H1 (cell line): ENCODE measurements around the gene EFCAB13. TPM values are rescaled to one million over a fixed set of nuclear protein-coding genes. Genes with fewer than 3 reads are reported as not detected.

ENCODE experiments used
- CTCF ChIA-PET: fragments of 300-600 bp; sonication (Branson Sonifier 250); formaldehyde crosslinking; loops from one replicate; lab custom pipeline; 2021; ENCODE audit not compliant: partially characterized antibody; lab: Charles Lee
- POLR2A ChIA-PET: fragments of 300-600 bp; sonication (Branson Sonifier 250); formaldehyde crosslinking; loops from one replicate; lab custom pipeline; 2021; ENCODE audit warnings: inconsistent platforms; ENCODE audit not compliant: partially characterized antibody; lab: Charles Lee
- DNase-seq, 2 experiments: peaks; one replicate each; pipeline versions ENCODE4 v3.0.0 to v3.0.0-alpha.2; 2010 to 2022; ENCODE audit warnings: low spot score in 2 of 2, low read depth in 1 of 2, mixed read lengths in 1 of 2
- FAIRE-seq: peaks from 2 replicates; lab custom pipeline; 2011; peaks lifted over from hg19 to GRCh38; lab: Jason Lieb, UNC
- H2AFZ ChIP-seq: 2 replicates; pipeline ENCODE4 v1.8.1; 2012; ENCODE audit warnings: low read length, inconsistent platforms
- H2AK5ac ChIP-seq: 2 replicates; pipeline ENCODE4 v1.6.1; 2013; ENCODE audit warnings: low read depth, low read length
- H2BK120ac ChIP-seq: replicated peaks from 2 replicates; pipeline ENCODE3; 2013; ENCODE audit warnings: low read depth, low read length, inconsistent platforms
- H2BK12ac ChIP-seq: 2 replicates; pipeline ENCODE4 v1.6.1; 2013; ENCODE audit warnings: low read depth, low read length
- H2BK15ac ChIP-seq: 2 replicates; pipeline ENCODE4 v1.6.1; 2013; ENCODE audit warnings: low read length
- H2BK20ac ChIP-seq: 2 replicates; pipeline ENCODE4 v1.6.1; 2013; ENCODE audit warnings: low read length
- H2BK5ac ChIP-seq: 2 replicates; pipeline ENCODE4 v1.6.1; 2013; ENCODE audit warnings: low read depth, low read length
- H3K14ac ChIP-seq: 2 replicates; pipeline ENCODE4 v1.6.1; 2013; ENCODE audit warnings: inconsistent platforms; ENCODE audit not compliant: insufficient read length
- H3K18ac ChIP-seq: 2 replicates; pipeline ENCODE4 v1.6.1; 2013; ENCODE audit warnings: low read length; ENCODE audit errors: extremely low read depth
- H3K23ac ChIP-seq: 2 replicates; pipeline ENCODE4 v1.6.1; 2013; ENCODE audit warnings: inconsistent platforms; ENCODE audit not compliant: insufficient read length
- H3K23me2 ChIP-seq: 2 replicates; pipeline ENCODE4 v1.6.1; 2013; ENCODE audit warnings: low read depth, low read length
- H3K27ac ChIP-seq: 2 replicates; pipeline ENCODE4 v1.6.1; 2011; ENCODE audit warnings: low read depth, low read length, inconsistent platforms
- H3K27me3 ChIP-seq, 4 experiments: replicated peaks in 1 of 4; 1 replicate in 1 of 4; 2 replicates in 3 of 4; pipeline versions ENCODE4 v1.6.1 to v1.8.1; 2011 to 2013; ENCODE audit warnings: low read length in 3 of 4, mild to moderate bottlenecking in 3 of 4, inconsistent platforms in 2 of 4, mixed read lengths in 2 of 4, moderate library complexity in 1 of 4; ENCODE audit not compliant: control insufficient read depth in 3 of 4, insufficient read depth in 3 of 4; ENCODE audit errors: extremely low read depth in 1 of 4
- H3K36me3 ChIP-seq, 4 experiments: 2 replicates each; pipeline versions ENCODE4 v1.6.1 to v1.8.1; 2011 to 2013; ENCODE audit warnings: mild to moderate bottlenecking in 4 of 4, low read length in 3 of 4, moderate library complexity in 2 of 4, control low read depth in 1 of 4, inconsistent platforms in 1 of 4; ENCODE audit not compliant: insufficient read depth in 4 of 4, control insufficient read depth in 2 of 4
- H3K4ac ChIP-seq: replicated peaks from 2 replicates; pipeline ENCODE3; 2013; ENCODE audit warnings: low read length, low read depth, mixed read lengths, inconsistent platforms; ENCODE audit not compliant: insufficient read length
- H3K4me1 ChIP-seq, 4 experiments: replicated peaks in 1 of 4; 1 replicate in 1 of 4; 2 replicates in 3 of 4; pipeline versions ENCODE4 v1.6.1 to v1.8.1; 2011 to 2013; ENCODE audit warnings: low read length in 3 of 4, inconsistent platforms in 2 of 4, mixed read lengths in 1 of 4; ENCODE audit not compliant: insufficient read depth in 4 of 4, control insufficient read depth in 3 of 4
- H3K4me2 ChIP-seq, 2 experiments: 2 replicates each; pipeline versions ENCODE4 v1.6.1 to v1.8.1; 2011 to 2013; ENCODE audit warnings: low read depth in 2 of 2, low read length in 2 of 2, control low read depth in 1 of 2, inconsistent platforms in 1 of 2, mild to moderate bottlenecking in 1 of 2; ENCODE audit not compliant: insufficient read depth in 1 of 2
- H3K4me3 ChIP-seq, 4 experiments: fragments of 200-600, 300-600 bp in 1 of 4; sonication (generic), shearing (Covaris generic), sonication (Bioruptor Twin) in 1 of 4; 2 replicates each; pipeline versions ENCODE4 v1.5.1 to v1.8.1; 2011 to 2016; ENCODE audit warnings: low read length in 4 of 4, low read depth in 3 of 4, control low read depth in 2 of 4, inconsistent platforms in 2 of 4, mild to moderate bottlenecking in 2 of 4, mixed read lengths in 1 of 4, moderate library complexity in 1 of 4; ENCODE audit not compliant: insufficient read depth in 2 of 4; ENCODE audit errors: extremely low read depth in 1 of 4
- H3K56ac ChIP-seq: replicated peaks from 2 replicates; pipeline ENCODE3; 2013; ENCODE audit warnings: low read depth, mild to moderate bottlenecking, mixed read lengths, low read length, inconsistent platforms; ENCODE audit not compliant: insufficient read length
- H3K79me1 ChIP-seq: 2 replicates; pipeline ENCODE4 v1.6.1; 2013; ENCODE audit warnings: low read depth, low read length, control low read depth
- H3K79me2 ChIP-seq, 2 experiments: 2 replicates each; pipeline versions ENCODE4 v1.6.1 to v1.8.1; 2012 to 2013; ENCODE audit warnings: low read length in 2 of 2, mild to moderate bottlenecking in 2 of 2, inconsistent platforms in 1 of 2; ENCODE audit not compliant: insufficient read depth in 2 of 2, control insufficient read depth in 1 of 2
- H3K9ac ChIP-seq, 4 experiments: replicated peaks in 1 of 4; 1 replicate in 1 of 4; 2 replicates in 3 of 4; pipeline versions ENCODE4 v1.6.1 to v1.8.1; 2011 to 2013; ENCODE audit warnings: low read depth in 3 of 4, low read length in 3 of 4, control low read depth in 2 of 4, mild to moderate bottlenecking in 2 of 4, moderate library complexity in 2 of 4, inconsistent platforms in 1 of 4; ENCODE audit errors: extremely low read depth in 1 of 4
- H3K9me3 ChIP-seq, 2 experiments: 2 replicates each; pipeline versions ENCODE4 v1.6.1 to v1.8.1; 2012 to 2013; ENCODE audit warnings: mild to moderate bottlenecking in 2 of 2, moderate library complexity in 2 of 2, control low read depth in 1 of 2, inconsistent platforms in 1 of 2, low read depth in 1 of 2, low read length in 1 of 2, mixed read lengths in 1 of 2; ENCODE audit not compliant: insufficient read depth in 2 of 2
- H4K20me1 ChIP-seq, 2 experiments: replicated peaks in 1 of 2; 2 replicates each; pipeline versions ENCODE3 to v1.8.1; 2011 to 2013; ENCODE audit warnings: inconsistent platforms in 2 of 2, low read length in 2 of 2, mild to moderate bottlenecking in 1 of 2; ENCODE audit not compliant: insufficient read depth in 2 of 2, control insufficient read depth in 1 of 2
- H4K5ac ChIP-seq: 2 replicates; pipeline ENCODE4 v1.6.1; 2013; ENCODE audit warnings: low read length, low read depth, mixed read lengths, inconsistent platforms; ENCODE audit not compliant: insufficient read length
- H4K8ac ChIP-seq: 2 replicates; pipeline ENCODE4 v1.8.0; 2013; ENCODE audit warnings: mild to moderate bottlenecking, moderate library complexity, low read length, inconsistent platforms; ENCODE audit not compliant: insufficient read depth; ENCODE audit errors: extremely low read depth
- H4K91ac ChIP-seq: replicated peaks from 2 replicates; pipeline ENCODE3; 2013; ENCODE audit warnings: low read length, mixed read lengths, inconsistent platforms; ENCODE audit not compliant: insufficient read length
- BRCA1 ChIP-seq: IDR thresholded peaks from 2 replicates; pipeline ENCODE4 v1.6.1; 2012; ENCODE audit warnings: low read depth, low read length, improper control_type of control experiment
- CBX5 ChIP-seq: fragments of 300-800, 300-1000 bp; sonication (generic); IDR thresholded peaks from 2 replicates; pipeline ENCODE4 v1.7.1; 2016; ENCODE audit warnings: antibody characterized with exemption, low read length, low read depth
- CEBPB ChIP-seq: IDR thresholded peaks from 2 replicates; pipeline ENCODE4 v1.6.1; 2012; ENCODE audit warnings: low read depth, low read length
- EGR1 ChIP-seq: IDR thresholded peaks from 2 replicates; pipeline ENCODE4 v1.6.1; 2011; ENCODE audit warnings: low read depth, low read length, borderline replicate concordance
- EZH2 ChIP-seq: fragments of 200-600 bp; sonication (generic); IDR thresholded peaks from 2 replicates; pipeline ENCODE4 v1.7.1; 2012; ENCODE audit warnings: low read depth, mild to moderate bottlenecking, moderate library complexity, low read length, inconsistent platforms; ENCODE audit not compliant: severe bottlenecking
- RFX5 ChIP-seq: IDR thresholded peaks from 2 replicates; pipeline ENCODE4 v1.6.1; 2011; ENCODE audit warnings: low read depth, low read length, improper control_type of control experiment, borderline replicate concordance
- SP2 ChIP-seq: IDR thresholded peaks from 2 replicates; pipeline ENCODE4 v1.6.1; 2012; ENCODE audit warnings: mild to moderate bottlenecking, low read length, inconsistent platforms
- WGBS, 2 experiments: shearing (Covaris generic) in 1 of 2; methylation state at CpG; one replicate each; pipeline versions ENCODE4 v1.1.6 to v1.1.7; 2013 to 2015; ENCODE audit warnings: low lambda C conversion rate in 2 of 2, mixed read lengths in 2 of 2, inconsistent platforms in 1 of 2, low coverage in 1 of 2, missing lambda C conversion rate in 1 of 2; ENCODE audit not compliant: insufficient replicate concordance in 2 of 2, insufficient coverage in 1 of 2, insufficient read length in 1 of 2; ENCODE audit errors: extremely low coverage in 1 of 2, missing lambda C conversion rate in 1 of 2; 5-methylcytosine and 5-hydroxymethylcytosine counted together
- polyA plus RNA-seq, 7 experiments: library from polyadenylated mRNA; depleted of rRNA in 3 of 7; stranded (reverse) in 5 of 7; unstranded in 2 of 7; fragments of >200 nt in 5 of 7; fragments of 200-250 nt in 2 of 7; gene quantifications; 1 replicate in 5 of 7; 2 replicates in 1 of 7; 4 replicates in 1 of 7; pipeline versions ENCODE4 v1.2.1 to v1.2.3, GENCODE V29; 2011 to 2013; ENCODE audit warnings: missing spikeins in 2 of 7, mixed read lengths in 2 of 7
- total RNA-seq: library from RNA; stranded (reverse); fragmentation: NEBNext Ultra II Directional; extraction: Animal tissue kit (Norgen Biotek cat#: 25700); gene quantifications from 2 replicates; pipeline ENCODE4 v1.2.1, GENCODE V29; 2021

EFCAB13 gene
- total and polyA plus RNA-seq, 2 of the 8 experiments (the other 6 are each of a cell fraction or from before 2014, with no cell fraction given), result 0.12 to 2.0 TPM

GRCh38 chr17:47363171-47363570, 39.4 kb downstream of the EFCAB13 start:
- no peak overlapping the region for H2BK20ac ChIP-seq
- H3K4me1 ChIP-seq, result no peaks in the 10 kb centered on the region
- TF ChIP-seq EGR1 (no peak), EZH2 (no peak), BRCA1 (no peak), CEBPB (no peak), CBX5 (no peak), RFX5 (no peak), SP2 (no peak)
- TF ChIP-seq, all 59 proteins: peak for 0
- H3K27ac ChIP-seq, result no peak overlapping the region
- 83% methylated on average over 2 of the region's 2 CpGs; no CpG with 5 or more reads in 1 of the 2 experiments for WGBS, 2 experiments
- H3K9me3 ChIP-seq, result peaks cover 5 to 13% of the 10 kb centered on the region in 2 experiments; a peak in 2 of 4 replicates
- no peak overlapping the region for H3K4me3 ChIP-seq
- no peak overlapping the region for H3K18ac ChIP-seq
- no peak overlapping the region for H2BK120ac ChIP-seq
- H3K14ac ChIP-seq, result no peak overlapping the region
- no peak overlapping the region for H4K5ac ChIP-seq
- H4K20me1 ChIP-seq, result no peaks in the 10 kb centered on the region
- no peak overlapping the region for H3K9ac ChIP-seq
- no peak overlapping the region for H2AK5ac ChIP-seq
- no peaks in the 10 kb centered on the region for H3K27me3 ChIP-seq
- H3K23me2 ChIP-seq, result no peaks in the 10 kb centered on the region
- POLR2A ChIA-PET, result no interaction called here
- H2BK5ac ChIP-seq, result no peak overlapping the region
- no peak overlapping the region for H3K4ac ChIP-seq
- no peak overlapping the region for H3K23ac ChIP-seq
- no peak overlapping the region for H2BK15ac ChIP-seq
- CTCF ChIA-PET, result interaction anchor here (1.5 to 3.4 kb wide), 4 partner anchors 24 to 253 kb away, joined by 3 to 12 read pairs (median 5); no protein-coding TSS in a partner anchor
- no peak overlapping the region for H4K91ac ChIP-seq
- H4K8ac ChIP-seq, result no peak overlapping the region
- no peak for FAIRE-seq
- H2BK12ac ChIP-seq, result no peak overlapping the region
- no peak overlapping the region for H3K4me2 ChIP-seq
- no peaks in the 10 kb centered on the region for H3K36me3 ChIP-seq
- H3K56ac ChIP-seq, result no peak overlapping the region
- DNase-seq, result no peak
- no peak overlapping the region for H2AFZ ChIP-seq
- H3K79me2 ChIP-seq, result no peaks in the 10 kb centered on the region
- H3K79me1 ChIP-seq, result no peaks in the 10 kb centered on the region
